CD4-positive, alpha-beta T cell (primary cell): ENCODE data around the gene ZFYVE27. TPM values are rescaled to one million over a fixed set of nuclear protein-coding genes. Genes with fewer than 3 reads are reported as not detected.
A peak's percentile ranks its signal among the peaks of the same experiment; 100 is the strongest.

ENCODE experiments used
- ATAC-seq: fragments of 200-7000 bp; cut with Tn5 transposase; one replicate; pipeline ENCODE4 v1.10.0; 2022; ENCODE audit warnings: mild to moderate bottlenecking; ENCODE audit not compliant: poor library complexity
- CTCF ChIA-PET: fragments of 350-600 bp; sonication (Branson Sonifier 250); formaldehyde crosslinking; loops from one replicate; lab custom pipeline; 2021; ENCODE audit warnings: antibody characterized with exemption, inconsistent platforms; lab: Charles Lee
- POLR2A ChIA-PET: fragments of 350-600 bp; sonication (Branson Sonifier 250); formaldehyde crosslinking; loops from one replicate; lab custom pipeline; 2021; ENCODE audit warnings: antibody characterized with exemption, inconsistent platforms; lab: Charles Lee
- DNase-seq, 14 experiments: peaks; one replicate each; pipeline ENCODE4 v3.0.0-alpha.2; 2013 to 2020; ENCODE audit warnings: mixed read lengths in 2 of 14
- H3K27ac ChIP-seq, 2 donors: one replicate each; pipeline versions ENCODE4 v1.5.1 to v1.7.0; 2013; ENCODE audit warnings: low read length in 2 of 2, low read depth in 1 of 2, mild to moderate bottlenecking in 1 of 2
- H3K27me3 ChIP-seq, 2 experiments: 1 replicate in 1 of 2; 2 replicates in 1 of 2; pipeline versions ENCODE4 v1.6.1 to v1.7.0; 2013; ENCODE audit warnings: low read length in 2 of 2, control low read depth in 1 of 2, mild to moderate bottlenecking in 1 of 2, moderate library complexity in 1 of 2; ENCODE audit not compliant: insufficient read depth in 2 of 2, control insufficient read depth in 1 of 2
- H3K36me3 ChIP-seq: one replicate; pipeline ENCODE4 v1.6.1; 2013; ENCODE audit warnings: low read length, control low read depth; ENCODE audit not compliant: insufficient read depth
- H3K4me1 ChIP-seq: one replicate; pipeline ENCODE4 v1.6.1; 2013; ENCODE audit warnings: low read length, control low read depth; ENCODE audit not compliant: insufficient read depth
- H3K4me3 ChIP-seq: one replicate; pipeline ENCODE4 v1.5.1; 2013; ENCODE audit warnings: mild to moderate bottlenecking, low read length, moderate library complexity
- H3K9me3 ChIP-seq, 2 experiments: 1 replicate in 1 of 2; 2 replicates in 1 of 2; pipeline versions ENCODE4 v1.6.1 to v1.7.0; 2013; ENCODE audit warnings: low read length in 2 of 2, mild to moderate bottlenecking in 2 of 2, control low read depth in 1 of 2, moderate library complexity in 1 of 2; ENCODE audit not compliant: control insufficient read depth in 1 of 2, insufficient read depth in 1 of 2
- H3K27ac Mint-ChIP-seq: one replicate; pipeline ENCODE4 v1.8.0; 2020; ENCODE audit warnings: mixed read lengths
- H3K27me3 Mint-ChIP-seq: one replicate; pipeline ENCODE4 v1.8.0; 2021; ENCODE audit warnings: mixed read lengths
- H3K36me3 Mint-ChIP-seq: one replicate; pipeline ENCODE4 v1.8.0; 2021; ENCODE audit warnings: low read depth, mixed read lengths
- H3K4me1 Mint-ChIP-seq: one replicate; pipeline ENCODE4 v1.8.0; 2021; ENCODE audit warnings: low read depth, mixed read lengths
- H3K4me3 Mint-ChIP-seq: one replicate; pipeline ENCODE4 v1.8.0; 2020; ENCODE audit warnings: mild to moderate bottlenecking, mixed read lengths
- H3K9me3 Mint-ChIP-seq: one replicate; pipeline ENCODE4 v1.8.0; 2020; ENCODE audit warnings: mixed read lengths
- CTCF ChIP-seq: fragments of 200-600 bp; IDR thresholded peaks from one replicate; pipeline ENCODE4 v1.8.0; 2022; ENCODE audit warnings: antibody characterized with exemption, mild to moderate bottlenecking
- intact Hi-C, 2 experiments: fragments of 100-400 bp; cut with DNase I in 1 of 2; cut with micrococcal nuclease in 1 of 2; formaldehyde crosslinking; loops; one replicate each; pipeline versions ENCODE4 v1.15.1 to v1.9.0; 2023 to 2025; cut with DNase I, micrococcal nuclease
- total RNA-seq, 174 experiments: library from RNA in 2 of 174; stranded (reverse) in 2 of 174; gene quantifications; one replicate each; pipeline ENCODE4 v1.2.3 and lab custom pipeline; 2021 to 2026

The ZFYVE27 gene
- total RNA-seq, 2 experiments from 2014 or later: 58.4 to 60.6 TPM

- Mint-ChIP-seq H3K4me1 (no peaks in the 10 kb centered on the region), H3K27me3 (peaks cover 30% of the 10 kb centered on the region), H3K4me3 (no peak overlapping the region), H3K27ac (no peak overlapping the region), H3K9me3 (no peaks in the 10 kb centered on the region), H3K36me3 (no peaks in the 10 kb centered on the region)
- ChIA-PET CTCF (interaction anchor here (0.7 to 2.0 kb wide), 18 partner anchors 8 to 168 kb away, joined by 3 to 19 read pairs (median 4); partner anchors contain the start of genes AVPI1, MORN4 and ZFYVE27), POLR2A (interaction anchor here (1.6 to 1.8 kb wide), 2 partner anchors 15 to 35 kb away, joined by 6 to 14 read pairs; partner anchors contain the start of genes AVPI1 and ZFYVE27)
- peak in 10 of 14 experiments; percentile 14 to 81 (median 32) for DNase-seq
- no peak overlapping the region for H3K4me3 ChIP-seq
- intact Hi-C loops: loop anchor here (2.0 to 10.0 kb wide), 2 partner anchors 25 to 343 kb away; no protein-coding TSS in a partner anchor
- TF ChIP-seq CTCF: peak; percentile 70
- no peak overlapping the region for H3K27ac ChIP-seq
- H3K36me3 ChIP-seq: no peaks in the 10 kb centered on the region
- peaks cover 0 to 7% of the 10 kb centered on the region in 2 experiments for H3K27me3 ChIP-seq
- H3K9me3 ChIP-seq: no peaks in the 10 kb centered on the region
- ATAC-seq: peak; percentile 98
- peaks cover 5% of the 10 kb centered on the region for H3K4me1 ChIP-seq
Observed at GRCh38 chr10:97701438-97702069, 35.4 kb upstream of the ZFYVE27 start.

- Histone ChIP-seq H3K36me3 (no peaks in the 10 kb centered on the region), H3K27ac (no peak overlapping the region), H3K27me3 (peaks cover 0 to 7% of the 10 kb centered on the region in 2 experiments), H3K9me3 (no peaks in the 10 kb centered on the region), H3K4me3 (no peak overlapping the region), H3K4me1 (peaks cover 5% of the 10 kb centered on the region)
- Mint-ChIP-seq H3K9me3 (no peaks in the 10 kb centered on the region), H3K4me3 (no peak overlapping the region), H3K4me1 (no peaks in the 10 kb centered on the region), H3K36me3 (no peaks in the 10 kb centered on the region), H3K27me3 (peaks cover 39% of the 10 kb centered on the region), H3K27ac (no peak overlapping the region)
- no peak for TF ChIP-seq CTCF
- DNase-seq: no peak
- ChIA-PET CTCF (interaction anchor here (0.9 kb wide), 1 partner anchor 28 kb away, joined by 3 read pairs; no protein-coding TSS in a partner anchor), POLR2A (no interaction called here)
- intact Hi-C loops: loop anchor here (10.0 kb wide), 1 partner anchor 341 kb away; no protein-coding TSS in a partner anchor
- no peak for ATAC-seq
Observed at GRCh38 chr10:97703398-97704067, 33.4 kb upstream of the ZFYVE27 start.

GRCh38 chr10:97704341-97704740 is 32.6 kb upstream of the ZFYVE27 start:
- Histone ChIP-seq H3K27me3 (peaks cover 0 to 7% of the 10 kb centered on the region in 2 experiments), H3K9me3 (no peaks in the 10 kb centered on the region), H3K27ac (no peak overlapping the region), H3K4me3 (no peak overlapping the region), H3K36me3 (no peaks in the 10 kb centered on the region), H3K4me1 (peaks cover 5% of the 10 kb centered on the region)
- ChIA-PET POLR2A (interaction anchor here (1.7 kb wide), 1 partner anchor 17 kb away, joined by 4 read pairs; the partner anchor contains the start of gene AVPI1), CTCF (interaction anchor here (0.6 kb wide), 1 partner anchor 27 kb away, joined by 3 read pairs; no protein-coding TSS in a partner anchor)
- DNase-seq: no peak
- intact Hi-C loops: loop anchor here (10.0 kb wide), 1 partner anchor 340 kb away; no protein-coding TSS in a partner anchor
- no peaks in the 10 kb centered on the region for H3K36me3 Mint-ChIP-seq
- H3K4me1 Mint-ChIP-seq: no peaks in the 10 kb centered on the region
- H3K27me3 Mint-ChIP-seq: peaks cover 46% of the 10 kb centered on the region
- no peak overlapping the region for H3K27ac Mint-ChIP-seq
- no peak for ATAC-seq
- H3K4me3 Mint-ChIP-seq: no peak overlapping the region
- H3K9me3 Mint-ChIP-seq: no peaks in the 10 kb centered on the region
- TF ChIP-seq CTCF: no peak
